Suppressor macrophage (primary cell): ENCODE measurements around the gene SLC25A23.
A peak's percentile ranks its signal among the peaks of the same experiment; 100 is the strongest.

Experiments
- DNase-seq, 4 experiments: peaks; one replicate each; pipeline ENCODE4 v3.0.0-alpha.2; 2020 to 2022

The SLC25A23 gene

GRCh38 chr19:6481541-6482342 is 22.1 kb upstream of the SLC25A23 start, which contains the start of gene DENND1C:
Gene DENND1C, minus strand, starts transcription at chr19:6481787. Its CDS starts 92 bp downstream, at chr19:6481695.
- DNase-seq: peak; percentile 60 to 80 (median 68)

DNA sequence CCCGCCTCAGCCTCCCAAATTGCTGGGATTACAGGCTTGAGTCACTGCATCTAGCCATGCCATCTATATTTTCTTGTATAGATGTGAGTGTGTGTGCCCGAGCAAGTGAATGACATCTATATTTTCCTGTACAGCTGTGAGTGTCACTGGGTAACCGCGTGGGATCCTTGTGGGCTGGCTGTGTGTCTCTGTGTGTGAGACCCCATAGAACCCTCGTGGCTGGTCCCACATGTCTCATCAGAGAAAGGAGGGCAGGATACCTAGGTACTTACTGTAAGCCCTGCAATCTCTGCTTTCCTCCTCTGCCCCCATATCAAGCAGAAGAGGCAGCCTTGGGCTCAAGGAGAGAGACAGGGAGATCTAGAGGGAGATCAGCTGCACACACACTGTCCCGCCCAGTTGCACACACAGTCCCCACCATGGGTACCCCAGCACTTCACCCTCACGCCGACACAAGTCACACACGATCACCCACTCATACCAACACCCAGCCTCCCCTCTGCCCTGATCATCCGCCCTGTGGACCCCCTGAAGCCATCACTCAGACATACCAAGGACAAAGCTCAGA is 21.3 kb upstream of the SLC25A23 start:
- no peak for DNase-seq

DNA sequence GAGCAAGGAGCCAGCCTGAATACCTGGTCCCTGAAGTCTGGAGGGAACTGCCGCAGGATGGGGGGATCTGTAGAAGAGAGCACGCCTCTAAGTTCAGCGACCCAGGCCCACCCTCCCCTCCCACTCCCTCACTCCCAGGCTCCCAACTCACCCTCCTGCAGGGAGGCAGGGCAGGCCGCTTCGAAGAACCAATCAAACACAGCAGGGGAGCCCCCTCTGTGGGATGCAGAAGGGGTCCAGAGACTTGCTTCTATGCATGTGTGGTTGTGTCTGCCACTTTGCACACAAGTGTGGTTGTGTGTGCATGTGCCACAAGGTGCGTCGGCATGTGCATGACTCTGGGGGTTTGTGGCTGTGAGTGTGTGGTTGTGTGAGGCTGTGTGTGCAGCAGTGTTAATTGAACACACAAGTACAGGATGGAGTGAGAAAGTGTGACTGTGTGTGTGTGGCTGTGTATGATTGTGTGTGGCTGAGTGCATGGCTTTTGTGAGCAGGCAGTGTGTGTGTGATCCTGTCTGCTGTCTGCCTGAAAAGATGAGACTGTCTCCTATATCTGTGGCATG is 20.3 kb upstream of the SLC25A23 start:
- no peak for DNase-seq

- DNase-seq: no peak
These were observed 19.2 kb upstream of the SLC25A23 start for GRCh38 chr19:6478815-6479214.

DNA sequence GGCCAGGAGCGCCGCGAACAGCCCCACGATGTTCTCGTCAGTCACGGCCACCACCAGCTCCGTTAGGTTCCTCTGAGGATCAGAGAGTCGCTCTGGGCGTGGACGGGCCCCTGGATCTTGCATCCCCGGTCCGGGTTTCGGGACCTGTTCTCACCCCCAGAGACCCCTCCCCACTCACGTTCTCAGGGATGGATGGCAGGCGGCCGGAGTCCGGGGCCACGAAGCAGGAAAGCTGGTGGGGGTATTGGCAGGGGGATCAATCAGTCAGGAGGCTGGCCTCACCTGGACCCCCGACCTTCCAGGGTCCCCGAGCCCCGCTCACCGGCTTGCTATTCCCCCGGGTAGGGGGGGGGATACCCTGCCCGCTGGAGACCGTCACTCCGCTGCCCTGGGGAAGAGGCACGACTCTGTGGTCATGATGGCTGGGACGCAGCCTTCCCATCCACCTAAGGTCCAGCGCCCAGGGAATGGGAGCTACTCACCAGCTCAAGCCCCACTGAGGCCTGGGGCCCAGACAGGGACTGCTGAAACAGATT is 17.4 kb upstream of the SLC25A23 start:
- no peak for DNase-seq

GRCh38 chr19:6476155-6476895 is 16.7 kb upstream of the SLC25A23 start:
- peak; percentile 35 to 68 (median 50) for DNase-seq

- no peak for DNase-seq
These were observed 15.9 kb upstream of the SLC25A23 start for GRCh38 chr19:6475321-6476108.

GRCh38 chr19:6473647-6474046 is 14.1 kb upstream of the SLC25A23 start:
- DNase-seq: no peak

DNA sequence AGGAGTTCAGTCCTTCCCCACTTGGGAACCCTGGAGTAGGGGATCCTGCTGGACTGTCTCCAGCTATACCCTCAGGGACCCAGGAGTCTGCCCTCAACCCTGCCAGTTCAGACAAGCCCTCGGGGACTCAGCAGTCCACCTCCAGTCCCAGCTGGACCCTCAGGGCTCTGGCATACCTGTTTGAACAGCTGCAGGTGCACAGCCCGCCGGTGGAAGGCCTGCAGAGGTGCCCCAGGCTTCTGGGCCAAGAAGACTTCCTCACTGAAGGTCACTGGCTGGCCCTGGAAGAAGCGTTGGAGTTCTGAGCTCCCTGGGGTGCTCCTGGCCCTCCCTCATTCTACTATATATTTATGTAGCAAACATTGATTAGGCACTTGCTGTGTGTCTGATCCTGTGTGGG is 13.1 kb upstream of the SLC25A23 start:
- no peak for DNase-seq

GRCh38 chr19:6471076-6471475 is 11.5 kb upstream of the SLC25A23 start:
- no peak for DNase-seq

DNA sequence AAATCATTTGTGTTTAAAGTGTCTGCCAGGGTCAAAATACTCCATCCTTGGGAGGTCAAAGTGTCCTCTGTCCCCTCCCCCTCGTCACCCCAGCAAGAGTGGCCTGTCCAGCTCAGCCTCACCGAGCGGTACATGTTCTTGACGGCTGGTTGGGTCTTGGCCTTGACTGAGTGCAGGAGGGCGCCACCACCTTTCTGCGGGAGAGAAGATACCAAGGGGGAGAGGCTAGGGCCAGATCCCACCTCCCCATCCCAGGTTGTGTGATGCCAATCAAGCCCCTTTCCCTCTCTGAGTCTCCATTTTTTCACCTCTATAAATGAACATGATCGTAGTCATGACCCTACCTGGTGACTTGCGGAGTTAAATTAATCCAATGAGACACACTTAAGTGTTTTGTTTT is 10.6 kb upstream of the SLC25A23 start:
- DNase-seq: no peak

DNA sequence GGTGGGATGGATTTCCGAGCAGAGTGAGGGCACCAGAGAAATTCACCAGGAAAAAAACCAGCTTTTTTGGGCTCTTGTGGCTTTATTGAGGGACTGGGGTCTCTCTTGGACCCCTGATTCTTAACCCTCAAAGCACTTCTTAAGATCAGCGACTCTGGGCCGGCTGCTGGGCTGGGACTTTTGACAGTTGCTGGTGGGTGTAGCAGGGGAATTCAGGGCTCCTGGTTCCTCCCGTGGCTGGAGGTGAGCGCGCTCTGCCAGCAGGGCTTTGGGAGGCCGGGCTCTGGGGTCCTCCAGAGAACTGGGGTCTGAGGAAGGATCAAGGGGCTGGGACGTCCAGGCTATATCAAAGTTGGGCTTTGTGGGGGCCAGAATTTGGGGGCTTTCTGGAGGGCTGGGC is 7.8 kb upstream of the SLC25A23 start:
- DNase-seq: no peak

- DNase-seq: no peak
These were observed 7.1 kb upstream of the SLC25A23 start for GRCh38 chr19:6466526-6467248.

GRCh38 chr19:6465663-6466062 is 6.1 kb upstream of the SLC25A23 start:
- no peak for DNase-seq

- DNase-seq: no peak
These were observed 5.4 kb upstream of the SLC25A23 start for GRCh38 chr19:6465006-6465405.

DNA sequence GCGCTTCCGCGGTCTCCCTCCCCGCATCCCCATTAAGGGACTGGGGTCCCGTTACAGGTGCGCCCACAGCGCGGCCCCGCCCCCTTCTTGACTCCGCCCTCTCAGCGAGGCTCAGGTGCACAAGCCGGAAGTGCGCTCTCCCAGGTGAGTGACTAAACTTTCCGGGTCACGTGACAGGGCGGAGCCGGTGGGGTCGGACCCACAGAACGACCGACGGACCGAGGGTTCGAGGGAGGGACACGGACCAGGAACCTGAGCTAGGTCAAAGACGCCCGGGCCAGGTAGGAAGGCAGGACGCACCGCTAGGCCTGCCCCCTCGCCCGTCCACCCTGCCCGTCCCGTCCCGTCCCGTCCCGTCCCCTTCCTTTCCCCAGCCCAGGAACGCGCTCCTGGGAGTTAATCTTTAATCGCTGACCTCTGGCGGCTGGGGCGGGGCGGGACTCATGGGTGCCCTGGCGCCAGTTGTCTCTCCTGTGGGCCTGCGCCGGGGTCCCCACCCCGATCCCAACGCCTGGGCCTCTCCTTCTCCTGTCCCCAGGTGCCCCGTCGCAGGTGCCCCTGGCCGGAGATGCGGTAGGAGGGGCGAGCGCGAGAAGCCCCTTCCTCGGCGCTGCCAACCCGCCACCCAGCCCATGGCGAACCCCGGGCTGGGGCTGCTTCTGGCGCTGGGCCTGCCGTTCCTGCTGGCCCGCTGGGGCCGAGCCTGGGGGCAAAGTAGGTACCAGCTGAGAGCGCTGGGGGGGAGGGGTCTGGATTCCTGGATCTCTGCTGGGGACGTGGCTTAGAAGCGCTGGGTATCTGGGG is 4.7 kb upstream of the SLC25A23 start, which contains the start of gene CRB3:
Gene CRB3, plus strand, starts transcription at position 202 of the 804 bp plus-strand sequence. Its CDS starts 431 bp downstream, at position 633.
- no peak for DNase-seq

GRCh38 chr19:6460099-6460884 is 700 bp upstream of the SLC25A23 start:
- DNase-seq: peak; percentile 93 to 96 (median 94)

DNA sequence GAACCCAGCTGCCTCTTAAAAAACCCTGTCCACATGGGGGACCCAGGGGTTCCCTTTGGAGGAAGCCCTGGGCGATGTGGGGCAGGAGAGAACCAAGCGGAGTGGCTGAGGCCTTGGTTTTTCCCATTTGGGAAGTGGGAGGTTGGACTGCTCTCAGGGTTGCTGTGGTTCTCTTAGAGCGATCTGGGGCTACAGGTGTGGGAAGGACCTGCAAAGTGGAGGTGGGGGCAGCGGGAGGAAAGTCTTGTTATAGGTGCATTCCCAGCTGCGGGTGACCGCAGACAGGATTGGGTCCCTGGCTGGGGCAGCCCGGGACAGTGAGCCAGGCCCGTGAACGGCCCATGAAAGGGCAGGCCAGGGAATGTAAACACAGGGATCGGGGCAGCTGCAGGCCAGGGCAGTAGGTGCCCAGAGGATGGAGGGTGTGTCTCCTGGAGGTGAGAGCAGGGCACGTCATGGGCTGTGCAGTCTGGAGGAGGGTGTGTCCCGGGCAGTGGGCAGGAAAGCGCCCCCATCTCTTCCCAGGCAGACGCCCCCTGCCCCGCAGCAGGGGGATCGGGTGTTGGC is 814 bp downstream of the SLC25A23 start:
- DNase-seq: no peak
